Fibroblast of lung (primary cell): ENCODE results near the gene EPHB2. TPM values are rescaled to one million over a fixed set of nuclear protein-coding genes. Genes with fewer than 3 reads are reported as not detected.

Source experiments
- DNase-seq, 2 donors: peaks; one replicate each; pipeline versions ENCODE4 v3.0.0 to v3.0.0-alpha.2; 2010; ENCODE audit warnings: low read depth in 2 of 2
- H2AFZ ChIP-seq: 2 replicates; pipeline ENCODE4 v1.5.1; 2012; ENCODE audit warnings: low read length, control low read depth, inconsistent platforms
- H3K27ac ChIP-seq: 2 replicates; pipeline ENCODE4 v1.5.1; 2011; ENCODE audit warnings: low read length, control low read depth; ENCODE audit not compliant: insufficient read depth
- H3K27me3 ChIP-seq: 2 replicates; pipeline ENCODE4 v1.5.1; 2011; ENCODE audit warnings: mild to moderate bottlenecking, low read length; ENCODE audit not compliant: control insufficient read depth, insufficient read depth
- H3K36me3 ChIP-seq: 2 replicates; pipeline ENCODE4 v1.5.1; 2011; ENCODE audit warnings: low read length; ENCODE audit not compliant: control insufficient read depth, insufficient read depth
- H3K4me1 ChIP-seq: 2 replicates; pipeline ENCODE4 v1.5.1; 2011; ENCODE audit warnings: low read length; ENCODE audit not compliant: control insufficient read depth, insufficient read depth; ENCODE audit errors: extremely low read depth
- H3K4me2 ChIP-seq: 2 replicates; pipeline ENCODE4 v1.5.1; 2011; ENCODE audit warnings: low read length, control low read depth; ENCODE audit not compliant: insufficient read depth; ENCODE audit errors: extremely low read depth
- H3K4me3 ChIP-seq, 4 experiments: fragments of 200-600 bp in 1 of 4; sonication (generic) in 1 of 4; replicated peaks in 1 of 4; 2 replicates each; pipeline ENCODE4 v1.5.1; 2011 to 2016; ENCODE audit warnings: low read length in 4 of 4, low read depth in 3 of 4, mild to moderate bottlenecking in 3 of 4, control low read depth in 2 of 4, inconsistent platforms in 1 of 4, mixed read lengths in 1 of 4; ENCODE audit not compliant: insufficient read depth in 1 of 4; ENCODE audit errors: control extremely low read depth in 1 of 4
- H3K79me2 ChIP-seq: 2 replicates; pipeline ENCODE4 v1.5.1; 2012; ENCODE audit warnings: mild to moderate bottlenecking, low read length, inconsistent platforms; ENCODE audit not compliant: control insufficient read depth, insufficient read depth
- H3K9ac ChIP-seq: 2 replicates; pipeline ENCODE4 v1.5.1; 2011; ENCODE audit warnings: mild to moderate bottlenecking, low read length, control low read depth; ENCODE audit not compliant: insufficient read depth
- H3K9me3 ChIP-seq: 2 replicates; pipeline ENCODE4 v1.5.1; 2012; ENCODE audit warnings: low read depth, low read length; ENCODE audit not compliant: control insufficient read depth, insufficient read depth
- H4K20me1 ChIP-seq: 2 replicates; pipeline ENCODE4 v1.5.1; 2011; ENCODE audit warnings: low read length; ENCODE audit not compliant: control insufficient read depth, insufficient read depth; ENCODE audit errors: extremely low read depth
- EZH2 ChIP-seq: IDR thresholded peaks from 2 replicates; pipeline ENCODE4 v1.5.1; 2012; ENCODE audit warnings: low read length, control low read depth, mild to moderate bottlenecking; ENCODE audit errors: missing control alignments
- polyA plus RNA-seq, 2 donors: library from polyadenylated mRNA; depleted of rRNA in 1 of 2; stranded (reverse) in 1 of 2; unstranded in 1 of 2; fragments of >200 nt; gene quantifications; 2 replicates each; pipeline ENCODE4 v1.2.1, GENCODE V29; 2011 to 2012; ENCODE audit warnings: missing spikeins in 1 of 2
- total RNA-seq: library from RNA; depleted of rRNA; stranded (reverse); fragments of >200 nt; gene quantifications from 2 replicates; pipeline ENCODE4 v1.2.1, GENCODE V29; 2014
- TF ChIP-seq, protein P1 (sequence below), 2 donors: IDR thresholded peaks in 1 of 2; conservative IDR thresholded peaks in 1 of 2; 1 replicate in 1 of 2; 2 replicates in 1 of 2; pipeline ENCODE4 v1.5.1; 2011 to 2012; ENCODE audit warnings: low read length in 2 of 2, control low read depth in 1 of 2, inconsistent platforms in 1 of 2, low read depth in 1 of 2, mild to moderate bottlenecking in 1 of 2

Gene EPHB2
- total and polyA plus RNA-seq, 2 donors (not counting 1 experiment from before 2014, with no cell fraction given): 4.1 to 11.2 TPM

DNA sequence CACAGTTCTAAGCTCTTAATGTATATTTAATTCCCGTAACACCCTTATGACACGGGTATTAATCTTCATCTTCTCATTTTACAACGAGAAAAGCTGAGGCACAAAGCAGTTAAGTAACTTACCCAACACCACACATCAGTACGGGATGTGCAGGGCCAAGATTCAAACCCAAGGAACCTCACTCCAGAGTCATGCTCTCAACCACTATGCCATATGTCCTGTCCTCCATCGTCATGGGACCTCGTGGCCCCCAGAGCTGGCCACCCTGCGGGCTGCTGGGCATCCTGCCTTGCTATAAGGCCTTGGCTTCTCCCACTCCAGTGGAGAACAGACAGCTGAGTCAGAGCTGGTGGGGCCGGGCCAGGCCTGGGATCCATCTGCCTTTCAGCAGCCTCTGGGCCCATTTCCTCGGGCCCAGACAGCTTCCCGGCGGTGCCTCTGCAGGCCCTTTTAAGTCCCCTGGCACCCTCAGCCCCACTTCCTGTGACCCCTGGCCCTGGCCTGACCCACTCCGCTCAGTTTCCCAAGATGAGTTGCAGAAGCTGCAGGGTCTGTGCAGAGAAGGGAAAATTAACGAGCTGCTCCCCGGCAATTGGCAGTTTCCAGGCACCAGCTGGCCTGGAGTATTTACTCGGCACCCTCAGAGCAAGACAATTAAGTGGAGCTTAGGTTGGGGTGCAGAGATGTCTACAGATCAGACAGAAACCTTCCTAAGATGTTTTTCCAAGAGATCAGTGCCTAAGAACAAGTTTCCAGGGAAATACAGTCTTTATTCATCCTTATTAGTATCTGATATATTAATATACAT lies 98.2 kb downstream of the EPHB2 start:
- H3K4me3 ChIP-seq: no peak overlapping the region
- H4K20me1 ChIP-seq: no peaks in the 10 kb centered on the region
- H3K79me2 ChIP-seq: no peaks in the 10 kb centered on the region
- no peaks in the 10 kb centered on the region for H3K9me3 ChIP-seq
- H3K27ac ChIP-seq: peak overlapping the region; percentile 50
- no peak for TF ChIP-seq EZH2
- TF ChIP-seq, protein P1, sequence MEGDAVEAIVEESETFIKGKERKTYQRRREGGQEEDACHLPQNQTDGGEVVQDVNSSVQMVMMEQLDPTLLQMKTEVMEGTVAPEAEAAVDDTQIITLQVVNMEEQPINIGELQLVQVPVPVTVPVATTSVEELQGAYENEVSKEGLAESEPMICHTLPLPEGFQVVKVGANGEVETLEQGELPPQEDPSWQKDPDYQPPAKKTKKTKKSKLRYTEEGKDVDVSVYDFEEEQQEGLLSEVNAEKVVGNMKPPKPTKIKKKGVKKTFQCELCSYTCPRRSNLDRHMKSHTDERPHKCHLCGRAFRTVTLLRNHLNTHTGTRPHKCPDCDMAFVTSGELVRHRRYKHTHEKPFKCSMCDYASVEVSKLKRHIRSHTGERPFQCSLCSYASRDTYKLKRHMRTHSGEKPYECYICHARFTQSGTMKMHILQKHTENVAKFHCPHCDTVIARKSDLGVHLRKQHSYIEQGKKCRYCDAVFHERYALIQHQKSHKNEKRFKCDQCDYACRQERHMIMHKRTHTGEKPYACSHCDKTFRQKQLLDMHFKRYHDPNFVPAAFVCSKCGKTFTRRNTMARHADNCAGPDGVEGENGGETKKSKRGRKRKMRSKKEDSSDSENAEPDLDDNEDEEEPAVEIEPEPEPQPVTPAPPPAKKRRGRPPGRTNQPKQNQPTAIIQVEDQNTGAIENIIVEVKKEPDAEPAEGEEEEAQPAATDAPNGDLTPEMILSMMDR (conservative IDR thresholded peaks at IDR 0.05 in 1 of 2, IDR thresholded peaks at IDR 0.05 in 1 of 2; ENCODE audit: low read depth in 1 of 2, low read length in 2 of 2): no peak
- H3K4me1 ChIP-seq: peaks cover 9% of the 10 kb centered on the region
- H3K4me2 ChIP-seq: peak overlapping the region; percentile 51
- no peaks in the 10 kb centered on the region for H3K27me3 ChIP-seq
- no peak overlapping the region for H3K9ac ChIP-seq
- H2AFZ ChIP-seq: no peak overlapping the region
- H3K36me3 ChIP-seq: no peaks in the 10 kb centered on the region
- peak; percentile 93 for DNase-seq

DNA sequence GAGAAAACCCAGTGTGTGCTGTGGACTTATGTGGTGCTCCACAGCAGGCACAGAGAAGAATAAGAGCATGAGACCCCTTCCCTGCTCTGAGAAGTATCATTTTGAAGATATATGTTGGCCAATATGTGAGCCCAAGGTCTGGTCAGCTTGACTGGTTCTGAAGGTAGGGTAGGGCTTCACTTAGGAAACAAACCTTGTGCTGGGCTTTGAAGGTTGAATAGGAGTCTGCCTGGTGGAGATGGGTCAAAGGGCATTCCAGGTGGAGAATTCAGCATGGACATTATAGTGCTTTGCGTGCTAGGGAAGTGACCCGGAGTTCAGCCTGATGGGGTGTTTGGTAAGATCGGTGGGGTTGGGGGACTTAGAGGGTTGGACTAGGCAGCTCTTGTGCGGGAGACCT lies 99.1 kb downstream of the EPHB2 start:
- H3K36me3 ChIP-seq: no peaks in the 10 kb centered on the region
- no peak for DNase-seq
- H3K27ac ChIP-seq: no peak overlapping the region
- TF ChIP-seq, protein P1 (conservative IDR thresholded peaks at IDR 0.05 in 1 of 2, IDR thresholded peaks at IDR 0.05 in 1 of 2; ENCODE audit: low read depth in 1 of 2, low read length in 2 of 2): no peak
- no peak for TF ChIP-seq EZH2
- H3K4me2 ChIP-seq: no peak overlapping the region
- H2AFZ ChIP-seq: no peak overlapping the region
- H3K27me3 ChIP-seq: no peaks in the 10 kb centered on the region
- no peaks in the 10 kb centered on the region for H3K79me2 ChIP-seq
- H3K9ac ChIP-seq: no peak overlapping the region
- no peaks in the 10 kb centered on the region for H3K9me3 ChIP-seq
- H4K20me1 ChIP-seq: no peaks in the 10 kb centered on the region
- no peak overlapping the region for H3K4me3 ChIP-seq
- H3K4me1 ChIP-seq: peaks cover 9% of the 10 kb centered on the region

DNA sequence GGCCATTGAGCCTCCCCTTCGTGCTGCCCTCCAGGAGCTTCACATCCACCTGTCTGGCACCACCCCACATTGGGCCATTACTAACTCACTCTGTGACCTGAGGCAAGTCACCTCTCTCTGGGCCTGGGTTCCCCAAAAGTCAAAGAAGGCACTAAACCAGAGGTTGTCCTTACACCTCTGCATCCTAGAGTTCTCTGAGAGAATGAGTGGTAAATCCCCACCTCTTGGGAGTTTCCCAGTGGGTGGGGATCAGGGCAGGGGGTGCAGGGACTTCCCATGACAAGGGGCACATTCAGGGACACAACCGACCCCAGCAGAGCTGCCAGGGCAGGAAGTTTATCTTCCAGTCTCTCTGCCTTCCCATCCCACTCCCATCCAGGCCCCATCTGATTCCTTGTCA lies 99.7 kb downstream of the EPHB2 start:
- TF ChIP-seq EZH2: no peak
- TF ChIP-seq, protein P1 (conservative IDR thresholded peaks at IDR 0.05 in 1 of 2, IDR thresholded peaks at IDR 0.05 in 1 of 2; ENCODE audit: low read depth in 1 of 2, low read length in 2 of 2): no peak

More for the DNA sequence above, 99.7 kb downstream of the EPHB2 start:
- H2AFZ ChIP-seq: no peak overlapping the region
- H3K9ac ChIP-seq: no peak overlapping the region
- no peak overlapping the region for H3K27ac ChIP-seq
- H3K4me1 ChIP-seq: peaks cover 9% of the 10 kb centered on the region
- no peaks in the 10 kb centered on the region for H3K9me3 ChIP-seq
- no peaks in the 10 kb centered on the region for H3K36me3 ChIP-seq
- H3K27me3 ChIP-seq: no peaks in the 10 kb centered on the region
- H3K79me2 ChIP-seq: no peaks in the 10 kb centered on the region
- no peak for DNase-seq
- no peak overlapping the region for H3K4me3 ChIP-seq
- H3K4me2 ChIP-seq: no peak overlapping the region
- no peaks in the 10 kb centered on the region for H4K20me1 ChIP-seq
